ENCODE results near the gene SPAAR. TPM values are rescaled to one million over a fixed set of nuclear protein-coding genes. Genes with fewer than 3 reads are reported as not detected.

The SPAAR gene
- total RNA-seq, 1 donor: 0.72 TPM

DNA sequence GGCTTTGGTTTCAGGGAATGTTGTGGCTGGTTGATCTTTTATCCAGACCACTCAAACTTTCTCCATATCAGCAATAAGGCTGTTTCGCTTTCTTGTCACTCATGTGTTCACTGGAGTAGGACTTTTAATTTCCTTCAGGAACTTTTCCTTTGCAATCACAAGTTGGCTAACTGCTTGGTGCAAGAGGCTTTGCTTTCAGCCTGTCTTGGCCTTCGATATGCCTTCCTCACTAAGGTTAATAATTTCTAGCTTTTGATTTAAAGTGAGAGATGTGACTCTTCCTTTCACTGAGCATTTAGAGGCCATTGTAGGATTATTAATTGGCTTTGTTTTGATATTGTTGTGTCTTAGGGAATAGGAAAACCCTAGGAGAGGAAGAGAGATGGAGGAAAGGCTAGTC, 10.3 kb upstream of the SPAAR start:
- H3K27ac ChIP-seq (ENCODE audit: low read depth, low read length): no peak overlapping the region
- no peaks in the 10 kb centered on the region for H3K9me3 ChIP-seq (ENCODE audit: low read depth, low read length)
- no peak overlapping the region for H2AFZ ChIP-seq (ENCODE audit: low read length)
- no peaks in the 10 kb centered on the region for H3K4me1 ChIP-seq (ENCODE audit: insufficient read depth, low read length)
- TF ChIP-seq, protein P1, sequence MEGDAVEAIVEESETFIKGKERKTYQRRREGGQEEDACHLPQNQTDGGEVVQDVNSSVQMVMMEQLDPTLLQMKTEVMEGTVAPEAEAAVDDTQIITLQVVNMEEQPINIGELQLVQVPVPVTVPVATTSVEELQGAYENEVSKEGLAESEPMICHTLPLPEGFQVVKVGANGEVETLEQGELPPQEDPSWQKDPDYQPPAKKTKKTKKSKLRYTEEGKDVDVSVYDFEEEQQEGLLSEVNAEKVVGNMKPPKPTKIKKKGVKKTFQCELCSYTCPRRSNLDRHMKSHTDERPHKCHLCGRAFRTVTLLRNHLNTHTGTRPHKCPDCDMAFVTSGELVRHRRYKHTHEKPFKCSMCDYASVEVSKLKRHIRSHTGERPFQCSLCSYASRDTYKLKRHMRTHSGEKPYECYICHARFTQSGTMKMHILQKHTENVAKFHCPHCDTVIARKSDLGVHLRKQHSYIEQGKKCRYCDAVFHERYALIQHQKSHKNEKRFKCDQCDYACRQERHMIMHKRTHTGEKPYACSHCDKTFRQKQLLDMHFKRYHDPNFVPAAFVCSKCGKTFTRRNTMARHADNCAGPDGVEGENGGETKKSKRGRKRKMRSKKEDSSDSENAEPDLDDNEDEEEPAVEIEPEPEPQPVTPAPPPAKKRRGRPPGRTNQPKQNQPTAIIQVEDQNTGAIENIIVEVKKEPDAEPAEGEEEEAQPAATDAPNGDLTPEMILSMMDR (IDR thresholded peaks at IDR 0.05; ENCODE audit: extremely low read depth, low read depth, low read length): no peak
- no peaks in the 10 kb centered on the region for H3K27me3 ChIP-seq (ENCODE audit: insufficient read depth, low read length)
- H3K4me2 ChIP-seq (ENCODE audit: insufficient read depth, low read length): no peak overlapping the region
- H3K79me2 ChIP-seq (ENCODE audit: insufficient read depth, low read length): no peaks in the 10 kb centered on the region
- no peak for DNase-seq (ENCODE audit: insufficient read length, low spot score, missing footprints)
- H3K36me3 ChIP-seq (ENCODE audit: insufficient read depth, low read length): no peaks in the 10 kb centered on the region
- H3K4me3 ChIP-seq (ENCODE audit: insufficient read depth, low read length): no peak overlapping the region
- no peaks in the 10 kb centered on the region for H4K20me1 ChIP-seq (ENCODE audit: insufficient read depth, low read length)

DNA sequence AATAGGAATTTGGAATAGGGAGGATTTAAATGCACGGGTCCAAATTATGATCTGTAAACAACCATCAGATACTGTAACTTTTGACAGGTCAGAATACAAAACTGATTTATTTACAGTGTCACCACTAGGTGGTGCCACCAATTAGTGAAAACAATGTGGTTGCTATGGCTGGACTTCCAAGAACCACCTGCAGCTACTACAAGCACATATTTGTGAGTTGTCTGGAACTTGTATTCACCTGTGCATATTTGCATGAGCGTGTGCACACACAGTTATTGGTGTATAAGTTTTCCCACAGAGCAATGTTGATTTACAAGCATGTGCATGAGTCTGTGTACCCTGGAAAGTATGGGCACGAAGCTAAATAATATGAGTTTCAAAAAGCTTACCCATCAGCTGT, 6.2 kb upstream of the SPAAR start:
- DNase-seq (ENCODE audit: insufficient read length, low spot score, missing footprints): peak; percentile 80
- TF ChIP-seq, protein P1 (IDR thresholded peaks at IDR 0.05; ENCODE audit: extremely low read depth, low read depth, low read length): peak; percentile 71
- Histone ChIP-seq H4K20me1 (ENCODE audit: insufficient read depth, low read length) (no peaks in the 10 kb centered on the region), H3K27me3 (ENCODE audit: insufficient read depth, low read length) (no peaks in the 10 kb centered on the region), H3K4me3 (ENCODE audit: insufficient read depth, low read length) (no peak overlapping the region), H3K36me3 (ENCODE audit: insufficient read depth, low read length) (no peaks in the 10 kb centered on the region), H3K79me2 (ENCODE audit: insufficient read depth, low read length) (no peaks in the 10 kb centered on the region), H3K4me1 (ENCODE audit: insufficient read depth, low read length) (peaks cover 38% of the 10 kb centered on the region), H3K4me2 (ENCODE audit: insufficient read depth, low read length) (no peak overlapping the region), H3K9me3 (ENCODE audit: low read depth, low read length) (no peaks in the 10 kb centered on the region), H3K27ac (ENCODE audit: low read depth, low read length) (no peak overlapping the region), H2AFZ (ENCODE audit: low read length) (no peak overlapping the region)

DNA sequence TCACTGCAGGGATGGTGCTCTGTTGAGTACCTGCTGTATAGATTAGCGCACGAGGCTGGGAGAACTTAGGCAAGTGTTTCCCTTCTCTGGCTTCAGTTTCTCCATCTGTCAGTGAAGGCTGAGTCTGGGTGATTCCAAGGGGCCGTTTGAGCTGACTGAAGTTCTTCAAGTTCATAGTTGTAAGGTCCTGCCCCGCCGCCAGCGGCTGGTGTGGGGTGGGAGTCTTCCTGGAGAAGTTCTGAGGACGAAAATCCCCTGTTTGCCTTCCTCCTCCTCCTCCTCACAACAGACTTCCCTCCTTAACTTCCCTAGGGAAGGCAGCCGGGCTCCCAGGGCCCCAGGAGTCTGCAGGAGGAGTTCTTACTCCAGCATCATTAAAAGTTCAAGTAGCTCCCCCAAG, 5.0 kb upstream of the SPAAR start:
- peak overlapping the region; percentile 53 for H2AFZ ChIP-seq (ENCODE audit: low read length)
- H3K79me2 ChIP-seq (ENCODE audit: insufficient read depth, low read length): peaks cover 3% of the 10 kb centered on the region
- no peaks in the 10 kb centered on the region for H3K27me3 ChIP-seq (ENCODE audit: insufficient read depth, low read length)
- no peaks in the 10 kb centered on the region for H3K36me3 ChIP-seq (ENCODE audit: insufficient read depth, low read length)
- no peak overlapping the region for H3K4me3 ChIP-seq (ENCODE audit: insufficient read depth, low read length)
- peaks cover 51% of the 10 kb centered on the region for H3K4me1 ChIP-seq (ENCODE audit: insufficient read depth, low read length)
- no peak overlapping the region for H3K4me2 ChIP-seq (ENCODE audit: insufficient read depth, low read length)
- no peaks in the 10 kb centered on the region for H3K9me3 ChIP-seq (ENCODE audit: low read depth, low read length)
- DNase-seq (ENCODE audit: insufficient read length, low spot score, missing footprints): no peak
- H3K27ac ChIP-seq (ENCODE audit: low read depth, low read length): no peak overlapping the region
- TF ChIP-seq, protein P1 (IDR thresholded peaks at IDR 0.05; ENCODE audit: extremely low read depth, low read depth, low read length): no peak
- H4K20me1 ChIP-seq (ENCODE audit: insufficient read depth, low read length): no peaks in the 10 kb centered on the region

DNA sequence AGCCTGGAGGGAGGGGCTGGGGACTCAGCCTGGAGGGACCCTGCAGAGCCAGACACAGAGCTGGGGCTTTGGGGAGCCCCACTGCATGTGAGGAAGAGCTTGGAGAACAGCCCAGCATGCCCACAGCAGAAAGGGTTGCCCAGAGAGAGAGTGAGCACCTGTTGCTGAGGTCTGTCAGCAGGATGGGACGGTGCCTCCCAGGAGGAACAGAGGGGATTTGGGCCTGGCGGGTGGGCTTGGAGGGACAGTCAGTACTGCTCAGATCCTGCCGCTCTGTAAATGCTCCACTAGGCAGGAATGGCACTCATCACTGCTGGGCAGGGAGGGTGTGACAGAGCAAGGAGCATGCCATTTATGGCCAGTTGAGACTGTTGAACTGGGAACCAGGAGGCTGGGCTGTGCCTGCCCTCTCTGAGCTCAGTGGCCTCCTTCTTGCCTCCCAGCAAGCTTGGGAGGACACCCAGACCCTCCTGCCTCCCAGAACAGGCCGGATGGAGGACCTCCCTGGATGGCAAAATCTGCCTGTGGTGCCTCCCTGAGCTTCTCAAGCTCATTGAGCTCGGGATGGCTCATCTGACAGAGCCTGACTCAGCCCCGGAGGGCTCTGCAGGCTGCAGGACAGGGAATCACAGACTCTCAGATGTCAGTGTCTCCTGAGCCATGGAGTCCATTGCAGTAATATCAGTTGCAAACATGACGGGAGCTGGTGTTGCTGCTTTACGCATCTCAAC, 4.1 kb upstream of the SPAAR start:
- H3K4me2 ChIP-seq (ENCODE audit: insufficient read depth, low read length): peak overlapping the region; percentile 73
- H3K9me3 ChIP-seq (ENCODE audit: low read depth, low read length): no peaks in the 10 kb centered on the region
- peak; percentile 84 for DNase-seq (ENCODE audit: insufficient read length, low spot score, missing footprints)
- no peaks in the 10 kb centered on the region for H3K36me3 ChIP-seq (ENCODE audit: insufficient read depth, low read length)
- no peak overlapping the region for H3K4me3 ChIP-seq (ENCODE audit: insufficient read depth, low read length)
- H2AFZ ChIP-seq (ENCODE audit: low read length): peak overlapping the region; percentile 39
- H3K79me2 ChIP-seq (ENCODE audit: insufficient read depth, low read length): peaks cover 4% of the 10 kb centered on the region
- H3K4me1 ChIP-seq (ENCODE audit: insufficient read depth, low read length): peaks cover 55% of the 10 kb centered on the region
- H4K20me1 ChIP-seq (ENCODE audit: insufficient read depth, low read length): no peaks in the 10 kb centered on the region
- H3K27me3 ChIP-seq (ENCODE audit: insufficient read depth, low read length): no peaks in the 10 kb centered on the region
- TF ChIP-seq, protein P1 (IDR thresholded peaks at IDR 0.05; ENCODE audit: extremely low read depth, low read depth, low read length): no peak
- peak overlapping the region; percentile 95 for H3K27ac ChIP-seq (ENCODE audit: low read depth, low read length)
